Stimulated activated CD4-positive, alpha-beta T cell treated with anti-CD3 and anti-CD28 coated beads, Interleukin-2, amount 100 ng/mL, for 48 hours (primary cell): ENCODE data around the gene TMEM164.

Source experiments
- DNase-seq, 2 donors: peaks; one replicate each; pipeline ENCODE4 v3.0.0-alpha.2; 2020

TMEM164 gene

GRCh38 chrX:110086162-110086915, 83.4 kb downstream of the TMEM164 start:
- no peak for DNase-seq

- no peak for DNase-seq
These were observed 84.1 kb downstream of the TMEM164 start for GRCh38 chrX:110086916-110087484.

- no peak for DNase-seq
These were observed 84.8 kb downstream of the TMEM164 start for GRCh38 chrX:110087485-110088356.

GRCh38 chrX:110089656-110090403, 86.9 kb downstream of the TMEM164 start:
- DNase-seq, result no peak

GRCh38 chrX:110097920-110098319, 95.0 kb downstream of the TMEM164 start:
- DNase-seq, result no peak

GRCh38 chrX:110103344-110103743, 100.4 kb downstream of the TMEM164 start:
- no peak for DNase-seq

GRCh38 chrX:110104078-110104477, 101.2 kb downstream of the TMEM164 start:
- no peak for DNase-seq

- DNase-seq, result no peak
These were observed 105.5 kb downstream of the TMEM164 start for GRCh38 chrX:110108381-110108821.

- DNase-seq, result no peak
These were observed 111.4 kb downstream of the TMEM164 start for GRCh38 chrX:110114260-110114776.

- DNase-seq, result no peak
These were observed 113.4 kb downstream of the TMEM164 start for GRCh38 chrX:110116066-110116980.

- no peak for DNase-seq
These were observed 115.6 kb downstream of the TMEM164 start for GRCh38 chrX:110118530-110118929.

- no peak for DNase-seq
These were observed 116.6 kb downstream of the TMEM164 start for GRCh38 chrX:110119480-110119879.

- no peak for DNase-seq
These were observed 117.1 kb downstream of the TMEM164 start for GRCh38 chrX:110120025-110120424.

GRCh38 chrX:110123331-110123782, 120.4 kb downstream of the TMEM164 start:
- no peak for DNase-seq

- no peak for DNase-seq
These were observed 122.7 kb downstream of the TMEM164 start for GRCh38 chrX:110125446-110126162.

- no peak for DNase-seq
These were observed 128.1 kb downstream of the TMEM164 start for GRCh38 chrX:110131031-110131430.

GRCh38 chrX:110132450-110133114, 129.7 kb downstream of the TMEM164 start:
- DNase-seq, result no peak

GRCh38 chrX:110133735-110134370, 130.9 kb downstream of the TMEM164 start:
- no peak for DNase-seq

GRCh38 chrX:110135618-110136017, 132.7 kb downstream of the TMEM164 start:
- DNase-seq, result no peak

- no peak for DNase-seq
These were observed 133.2 kb downstream of the TMEM164 start for GRCh38 chrX:110136136-110136535.
